SU-DHL-6 (cell line): ENCODE measurements around the gene CAPN13.

Experiments
- EZH2phosphoT487 ChIP-seq: fragments of 200-600 bp; sonication (generic), shearing (Covaris generic); conservative IDR thresholded peaks from 2 replicates; pipeline ENCODE4 v1.6.1; 2018; ENCODE audit warnings: mild to moderate bottlenecking, antibody characterized with exemption, low read length, moderate library complexity, mixed read lengths
- TF ChIP-seq, protein P1 (sequence below): fragments of 200-600 bp; sonication (generic); IDR thresholded peaks from one replicate; pipeline ENCODE4 v1.5.1; 2017; ENCODE audit warnings: antibody characterized with exemption, mild to moderate bottlenecking, low read length, moderate library complexity; ENCODE audit not compliant: insufficient read depth, poor library complexity, severe bottlenecking

DNA sequence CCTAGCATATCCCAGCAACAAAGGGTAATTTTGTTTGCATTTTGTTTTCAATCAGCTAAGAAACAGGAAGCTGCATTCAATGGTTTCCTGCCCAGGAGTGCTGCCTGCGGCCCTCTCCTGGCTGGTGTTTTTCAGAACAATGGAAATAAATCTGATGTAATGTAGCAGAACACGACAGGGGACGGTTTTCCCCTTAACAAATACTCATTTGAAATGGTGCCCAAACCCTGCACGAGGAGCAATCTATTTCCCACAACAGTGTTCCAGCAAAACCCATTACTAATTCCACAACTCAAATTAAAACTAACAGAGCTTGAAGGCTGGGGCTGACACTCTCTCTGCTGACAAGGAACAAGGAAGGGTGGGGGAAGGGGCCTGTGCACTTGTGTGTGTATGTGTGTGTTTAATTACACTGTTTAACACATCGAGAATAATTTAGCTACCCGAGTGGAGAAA lies 8.7 kb downstream of the CAPN13 start:
- no peak for TF ChIP-seq EZH2phosphoT487
- TF ChIP-seq, protein P1, sequence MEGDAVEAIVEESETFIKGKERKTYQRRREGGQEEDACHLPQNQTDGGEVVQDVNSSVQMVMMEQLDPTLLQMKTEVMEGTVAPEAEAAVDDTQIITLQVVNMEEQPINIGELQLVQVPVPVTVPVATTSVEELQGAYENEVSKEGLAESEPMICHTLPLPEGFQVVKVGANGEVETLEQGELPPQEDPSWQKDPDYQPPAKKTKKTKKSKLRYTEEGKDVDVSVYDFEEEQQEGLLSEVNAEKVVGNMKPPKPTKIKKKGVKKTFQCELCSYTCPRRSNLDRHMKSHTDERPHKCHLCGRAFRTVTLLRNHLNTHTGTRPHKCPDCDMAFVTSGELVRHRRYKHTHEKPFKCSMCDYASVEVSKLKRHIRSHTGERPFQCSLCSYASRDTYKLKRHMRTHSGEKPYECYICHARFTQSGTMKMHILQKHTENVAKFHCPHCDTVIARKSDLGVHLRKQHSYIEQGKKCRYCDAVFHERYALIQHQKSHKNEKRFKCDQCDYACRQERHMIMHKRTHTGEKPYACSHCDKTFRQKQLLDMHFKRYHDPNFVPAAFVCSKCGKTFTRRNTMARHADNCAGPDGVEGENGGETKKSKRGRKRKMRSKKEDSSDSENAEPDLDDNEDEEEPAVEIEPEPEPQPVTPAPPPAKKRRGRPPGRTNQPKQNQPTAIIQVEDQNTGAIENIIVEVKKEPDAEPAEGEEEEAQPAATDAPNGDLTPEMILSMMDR: no peak
